Esophagus squamous epithelium (tissue), 4 donors: ENCODE results near the gene SELENOS.

ENCODE experiments used
- POLR2A ChIP-seq, 4 donors: fragments of 450-650 bp; IDR thresholded peaks; one replicate each; pipeline ENCODE4 v1.6.1; 2017; ENCODE audit warnings: antibody characterized with exemption in 4 of 4, mild to moderate bottlenecking in 4 of 4, moderate library complexity in 3 of 4
- TF ChIP-seq, protein P1 (sequence below), 6 experiments: fragments of 450-650 bp in 4 of 6; fragments of 200-600 bp in 2 of 6; sonication (generic) in 2 of 6; IDR thresholded peaks; one replicate each; pipeline ENCODE4 v1.5.1; 2016 to 2019; ENCODE audit warnings: antibody characterized with exemption in 6 of 6, mild to moderate bottlenecking in 4 of 6, moderate library complexity in 4 of 6

DNA sequence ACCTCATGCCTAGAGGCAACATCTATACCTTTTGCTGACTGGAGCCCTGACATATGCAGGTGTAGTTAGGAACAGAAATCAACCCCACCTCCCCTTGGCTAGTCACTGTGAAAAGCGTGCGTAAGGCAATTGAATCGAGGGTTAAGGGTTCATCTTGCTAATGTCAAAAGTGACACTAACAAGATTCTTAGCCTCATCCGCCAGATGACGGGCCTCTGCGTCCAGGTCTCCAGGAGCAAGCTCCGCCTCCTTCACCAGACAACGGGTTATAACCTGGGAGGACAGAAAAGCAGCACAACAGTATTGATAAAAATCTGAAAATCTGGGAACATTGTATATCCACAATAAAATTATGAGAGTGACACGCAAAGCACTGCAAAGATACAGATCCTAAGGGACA is 4.7 kb downstream of the SELENOS start:
- no peak for TF ChIP-seq POLR2A (IDR thresholded peaks at IDR 0.05)
- TF ChIP-seq, protein P1, sequence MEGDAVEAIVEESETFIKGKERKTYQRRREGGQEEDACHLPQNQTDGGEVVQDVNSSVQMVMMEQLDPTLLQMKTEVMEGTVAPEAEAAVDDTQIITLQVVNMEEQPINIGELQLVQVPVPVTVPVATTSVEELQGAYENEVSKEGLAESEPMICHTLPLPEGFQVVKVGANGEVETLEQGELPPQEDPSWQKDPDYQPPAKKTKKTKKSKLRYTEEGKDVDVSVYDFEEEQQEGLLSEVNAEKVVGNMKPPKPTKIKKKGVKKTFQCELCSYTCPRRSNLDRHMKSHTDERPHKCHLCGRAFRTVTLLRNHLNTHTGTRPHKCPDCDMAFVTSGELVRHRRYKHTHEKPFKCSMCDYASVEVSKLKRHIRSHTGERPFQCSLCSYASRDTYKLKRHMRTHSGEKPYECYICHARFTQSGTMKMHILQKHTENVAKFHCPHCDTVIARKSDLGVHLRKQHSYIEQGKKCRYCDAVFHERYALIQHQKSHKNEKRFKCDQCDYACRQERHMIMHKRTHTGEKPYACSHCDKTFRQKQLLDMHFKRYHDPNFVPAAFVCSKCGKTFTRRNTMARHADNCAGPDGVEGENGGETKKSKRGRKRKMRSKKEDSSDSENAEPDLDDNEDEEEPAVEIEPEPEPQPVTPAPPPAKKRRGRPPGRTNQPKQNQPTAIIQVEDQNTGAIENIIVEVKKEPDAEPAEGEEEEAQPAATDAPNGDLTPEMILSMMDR (IDR thresholded peaks at IDR 0.05), result no peak
